CD14-positive monocyte (primary cell): ENCODE results near the gene ACE. TPM values are rescaled to one million over a fixed set of nuclear protein-coding genes. Genes with fewer than 3 reads are reported as not detected.

ENCODE experiments used
- DNase-seq, 3 donors: peaks; one replicate each; pipeline ENCODE4 v3.0.0-alpha.2; 2011 to 2022
- H2AFZ ChIP-seq: 2 replicates; pipeline ENCODE4 v1.6.0; 2012; ENCODE audit warnings: mild to moderate bottlenecking, low read depth, low read length, inconsistent platforms; ENCODE audit not compliant: insufficient read depth, poor library complexity, severe bottlenecking
- H3K27ac ChIP-seq, 2 donors: 1 replicate in 1 of 2; 2 replicates in 1 of 2; pipeline ENCODE4 v1.5.1; 2012 to 2013; ENCODE audit warnings: low read length in 2 of 2, control low read depth in 1 of 2, inconsistent platforms in 1 of 2, low read depth in 1 of 2, mild to moderate bottlenecking in 1 of 2
- H3K27me3 ChIP-seq, 2 donors: one replicate each; pipeline versions ENCODE4 v1.6.0 to v1.6.1; 2011 to 2013; ENCODE audit warnings: low read length in 2 of 2; ENCODE audit not compliant: control insufficient read depth in 2 of 2, insufficient read depth in 2 of 2
- H3K36me3 ChIP-seq, 2 donors: replicated peaks in 1 of 2; 1 replicate in 1 of 2; 2 replicates in 1 of 2; pipeline versions ENCODE4 v1.5.1 to v1.6.1; 2012 to 2013; ENCODE audit warnings: low read length in 2 of 2, control low read depth in 1 of 2, inconsistent platforms in 1 of 2, mild to moderate bottlenecking in 1 of 2; ENCODE audit not compliant: insufficient read depth in 2 of 2, control insufficient read depth in 1 of 2
- H3K4me1 ChIP-seq, 2 donors: 1 replicate in 1 of 2; 2 replicates in 1 of 2; pipeline versions ENCODE4 v1.5.1 to v1.6.1; 2012 to 2013; ENCODE audit warnings: low read length in 2 of 2, control low read depth in 1 of 2, inconsistent platforms in 1 of 2, mild to moderate bottlenecking in 1 of 2, moderate library complexity in 1 of 2; ENCODE audit not compliant: insufficient read depth in 2 of 2, control insufficient read depth in 1 of 2
- H3K4me2 ChIP-seq: replicated peaks from 2 replicates; pipeline ENCODE3; 2012; ENCODE audit warnings: low read length, moderate library complexity, mild to moderate bottlenecking; ENCODE audit not compliant: poor library complexity, severe bottlenecking; ENCODE audit errors: extremely low read depth
- H3K4me3 ChIP-seq, 3 experiments: fragments of 200-600 bp in 1 of 3; sonication (generic) in 1 of 3; replicated peaks in 1 of 3; 1 replicate in 2 of 3; 2 replicates in 1 of 3; pipeline ENCODE4 v1.5.1; 2011 to 2013; ENCODE audit warnings: low read length in 3 of 3, mild to moderate bottlenecking in 3 of 3, control low read depth in 2 of 3, low read depth in 2 of 3, inconsistent platforms in 1 of 3, moderate library complexity in 1 of 3
- H3K79me2 ChIP-seq: 2 replicates; pipeline ENCODE4 v1.6.0; 2012; ENCODE audit warnings: mild to moderate bottlenecking, control low read depth, inconsistent platforms, low read length, moderate library complexity; ENCODE audit not compliant: insufficient read depth
- H3K9ac ChIP-seq: 2 replicates; pipeline ENCODE4 v1.6.0; 2017; ENCODE audit warnings: low read length, mild to moderate bottlenecking; ENCODE audit not compliant: insufficient read depth, poor library complexity, severe bottlenecking
- H3K9me3 ChIP-seq, 2 donors: replicated peaks in 1 of 2; 1 replicate in 1 of 2; 2 replicates in 1 of 2; pipeline versions ENCODE4 v1.5.1 to v1.6.1; 2012 to 2013; ENCODE audit warnings: low read length in 2 of 2, control low read depth in 1 of 2; ENCODE audit not compliant: control insufficient read depth in 1 of 2, insufficient read depth in 1 of 2
- H4K20me1 ChIP-seq: 2 replicates; pipeline ENCODE4 v1.6.0; 2012; ENCODE audit warnings: mild to moderate bottlenecking, low read length, control low read depth, moderate library complexity; ENCODE audit not compliant: insufficient read depth
- H3K27ac Mint-ChIP-seq, 7 donors: one replicate each; pipeline ENCODE4 v1.8.0; 2020; ENCODE audit warnings: mild to moderate bottlenecking in 7 of 7, mixed read lengths in 7 of 7, moderate library complexity in 6 of 7, inconsistent platforms in 2 of 7
- H3K27me3 Mint-ChIP-seq, 3 donors: one replicate each; pipeline ENCODE4 v1.8.0; 2021 to 2022; ENCODE audit warnings: low read depth in 3 of 3, mild to moderate bottlenecking in 3 of 3, mixed read lengths in 3 of 3, moderate library complexity in 3 of 3, inconsistent platforms in 1 of 3
- H3K36me3 Mint-ChIP-seq, 2 donors: one replicate each; pipeline ENCODE4 v1.8.0; 2020; ENCODE audit warnings: mixed read lengths in 2 of 2, inconsistent platforms in 1 of 2, mild to moderate bottlenecking in 1 of 2
- H3K4me1 Mint-ChIP-seq: one replicate; pipeline ENCODE4 v1.8.0; 2020; ENCODE audit warnings: mild to moderate bottlenecking, mixed read lengths
- H3K4me3 Mint-ChIP-seq, 2 donors: one replicate each; pipeline ENCODE4 v1.8.0; 2020; ENCODE audit warnings: mild to moderate bottlenecking in 2 of 2, mixed read lengths in 2 of 2, moderate library complexity in 1 of 2
- H3K9me3 Mint-ChIP-seq, 7 donors: one replicate each; pipeline ENCODE4 v1.8.0; 2020 to 2022; ENCODE audit warnings: mixed read lengths in 7 of 7, mild to moderate bottlenecking in 6 of 7, moderate library complexity in 6 of 7, inconsistent platforms in 2 of 7
- CTCF ChIP-seq: fragments of 200-600 bp; IDR thresholded peaks from one replicate; pipeline ENCODE4 v1.8.0; 2022; ENCODE audit warnings: antibody characterized with exemption, mild to moderate bottlenecking
- WGBS: methylation state at CpG from one replicate; pipeline ENCODE4 v1.1.5; 2013; ENCODE audit warnings: missing lambda C conversion rate; ENCODE audit not compliant: insufficient coverage; 5-methylcytosine and 5-hydroxymethylcytosine counted together
- intact Hi-C, 2 donors: fragments of 100-400 bp; cut with micrococcal nuclease; formaldehyde crosslinking; loops; one replicate each; pipeline versions ENCODE4 v1.15.0 to v1.15.1; 2023
- polyA plus RNA-seq, 3 donors: library from polyadenylated mRNA; depleted of rRNA in 1 of 3; unstranded in 2 of 3; stranded (reverse) in 1 of 3; fragments of 300-500 nt in 2 of 3; fragments of >200 nt in 1 of 3; fragmentation: Illumina TruSeq in 2 of 3; gene quantifications; 1 replicate in 2 of 3; 2 replicates in 1 of 3; pipeline ENCODE4 v1.2.3, GENCODE V29; 2012 to 2021

ACE gene
- polyA plus RNA-seq, 3 donors = 0.55 TPM; not detected in 2

GRCh38 chr17:63535640-63536039 lies 58.8 kb downstream of the ACE start:
- H3K9me3 Mint-ChIP-seq = peaks cover 0 to 4% (median 0%) of the 10 kb centered on the region in 7 donors
- Histone ChIP-seq H3K36me3 (no peaks in the 10 kb centered on the region), H2AFZ (no peak overlapping the region), H3K9me3 (peaks cover 0 to 7% of the 10 kb centered on the region in 2 donors), H4K20me1 (no peaks in the 10 kb centered on the region), H3K9ac (no peak overlapping the region), H3K27me3 (peaks cover 8 to 31% of the 10 kb centered on the region in 2 donors), H3K4me2 (no peak overlapping the region), H3K4me3 (no peak overlapping the region), H3K4me1 (no peaks in the 10 kb centered on the region), H3K79me2 (no peaks in the 10 kb centered on the region), H3K27ac (no peak overlapping the region)
- peaks cover 4% of the 10 kb centered on the region for H3K4me1 Mint-ChIP-seq
- TF ChIP-seq CTCF = no peak
- intact Hi-C loops = no loop called here
- H3K36me3 Mint-ChIP-seq = no peaks in the 10 kb centered on the region
- H3K27ac Mint-ChIP-seq = no peak overlapping the region
- no peak for DNase-seq
- peaks cover 27 to 36% (median 32%) of the 10 kb centered on the region in 3 donors for H3K27me3 Mint-ChIP-seq
- WGBS = 97% methylated on average over 23 of the region's 24 CpGs
- no peak overlapping the region for H3K4me3 Mint-ChIP-seq

- Mint-ChIP-seq H3K9me3 (peaks cover 0 to 6% (median 0%) of the 10 kb centered on the region in 7 donors), H3K4me3 (peak overlapping the region in 1 of 2 donors; percentile 73), H3K27me3 (peaks cover 26 to 36% (median 32%) of the 10 kb centered on the region in 3 donors), H3K4me1 (peaks cover 4% of the 10 kb centered on the region), H3K36me3 (no peaks in the 10 kb centered on the region), H3K27ac (no peak overlapping the region)
- Histone ChIP-seq H3K9ac (no peak overlapping the region), H3K36me3 (no peaks in the 10 kb centered on the region), H3K4me2 (no peak overlapping the region), H4K20me1 (no peaks in the 10 kb centered on the region), H3K4me1 (no peaks in the 10 kb centered on the region), H2AFZ (no peak overlapping the region), H3K79me2 (no peaks in the 10 kb centered on the region), H3K4me3 (no peak overlapping the region), H3K9me3 (peaks cover 0 to 7% of the 10 kb centered on the region in 2 donors), H3K27ac (no peak overlapping the region), H3K27me3 (peaks cover 8 to 31% of the 10 kb centered on the region in 2 donors)
- no peak for DNase-seq
- 100% methylated on average over 4 of the region's 4 CpGs for WGBS
- intact Hi-C loops = no loop called here
- no peak for TF ChIP-seq CTCF
These were observed 60.1 kb downstream of the ACE start for GRCh38 chr17:63537001-63537400.
